Measurements from ENCODE around the gene ZSCAN10. TPM values are rescaled to one million over a fixed set of nuclear protein-coding genes. Genes with fewer than 3 reads are reported as not detected.

ZSCAN10 gene
- total RNA-seq, 4 donors from 2014 or later = 1.7 TPM; not detected in 3

DNA sequence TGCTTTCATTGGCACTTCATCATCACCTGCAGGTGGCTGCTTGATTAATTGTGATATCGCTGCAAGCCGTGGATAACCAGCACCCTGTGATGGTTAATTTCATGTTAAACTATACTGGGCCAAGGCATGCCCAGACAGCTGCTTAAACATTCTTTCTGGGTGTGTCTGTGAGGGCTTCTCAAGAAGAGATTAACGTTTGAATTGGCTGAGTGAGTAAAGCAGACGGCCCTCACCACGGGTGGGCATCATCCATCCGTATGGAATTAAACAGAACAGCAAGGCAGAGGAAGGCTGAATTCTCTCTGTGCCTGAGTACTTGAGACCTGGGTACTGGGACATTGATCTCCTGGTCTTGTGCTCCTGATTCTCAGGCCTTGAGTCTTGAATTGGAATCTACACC, 28.7 kb upstream of the ZSCAN10 start:
- WGBS, 2 donors (ENCODE audit: low coverage in 1 of 2) = 48 to 66% methylated on average over 5 to 6 of the region's 6 CpGs
- H3K4me1 ChIP-seq = peaks cover 0 to 57% (median 20%) of the 10 kb centered on the region in 3 donors

DNA sequence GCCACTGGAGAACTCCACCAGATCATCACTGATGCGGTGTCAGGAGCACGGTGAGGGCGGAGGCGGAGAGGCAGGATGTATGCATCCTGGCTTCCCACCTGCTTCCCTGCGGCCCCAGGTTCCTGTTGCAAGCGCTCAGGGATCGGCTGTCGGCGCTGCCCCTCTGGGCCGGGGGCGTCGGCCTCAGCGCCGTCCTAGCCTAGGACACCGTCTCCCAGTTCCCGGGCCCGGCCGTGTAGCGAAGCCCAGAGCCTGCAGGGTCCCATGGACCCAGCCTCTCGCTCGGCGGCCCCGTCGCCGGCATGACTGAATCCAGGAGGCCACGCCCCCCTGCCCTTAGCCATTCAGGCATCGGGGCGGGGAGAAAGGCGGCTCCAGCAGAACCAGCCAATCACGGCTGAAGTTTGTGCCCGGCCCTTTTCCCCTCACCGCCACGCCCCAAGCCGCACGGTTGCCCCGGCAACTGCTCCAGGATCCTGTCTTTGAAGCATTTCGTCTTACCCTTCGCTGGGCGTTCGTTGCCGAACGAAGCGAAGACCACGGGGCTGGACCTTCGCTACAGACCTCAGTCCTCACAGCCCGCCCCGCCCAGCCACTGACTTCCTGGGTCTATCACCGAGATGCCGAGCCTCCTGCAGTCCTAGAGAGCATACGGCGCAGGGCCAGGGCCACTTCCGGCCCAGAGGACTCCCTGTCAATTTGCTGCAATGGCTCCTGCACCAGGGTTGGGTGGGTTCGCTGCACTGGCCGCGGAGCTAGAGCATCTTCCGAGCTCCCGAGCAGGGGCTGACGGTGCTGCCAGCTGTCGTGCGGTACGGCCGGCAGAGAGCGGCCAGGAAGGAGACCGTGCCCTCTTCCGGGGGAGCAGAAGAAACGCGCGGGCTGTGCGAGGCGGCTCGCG, 25.1 kb upstream of the ZSCAN10 start:
- Histone ChIP-seq H3K36me3 (peaks cover 0 to 31% of the 10 kb centered on the region in 2 donors), H3K4me3 (peak overlapping the region; percentile 50 to 62), H3K27ac (peak overlapping the region in 3 of 4 donors; percentile 81 to 84 (median 84)), H3K27me3 (no peaks in the 10 kb centered on the region), H3K9me3 (no peaks in the 10 kb centered on the region), H3K4me1 (peaks cover 0 to 36% (median 15%) of the 10 kb centered on the region in 3 donors)
- peak; percentile 97 for ATAC-seq
- 0 to 2% methylated on average over 10 to 13 of the region's 72 CpGs for WGBS, 2 donors (ENCODE audit: low coverage in 1 of 2)
- TF ChIP-seq EP300 (IDR thresholded peaks at IDR 0.05) = no peak
- peak; percentile 9 for TF ChIP-seq POLR2AphosphoS5 (IDR thresholded peaks at IDR 0.05)
- peak in 1 of 2 donors; percentile 21 for TF ChIP-seq POLR2A (IDR thresholded peaks at IDR 0.05)
- TF ChIP-seq, protein P1, sequence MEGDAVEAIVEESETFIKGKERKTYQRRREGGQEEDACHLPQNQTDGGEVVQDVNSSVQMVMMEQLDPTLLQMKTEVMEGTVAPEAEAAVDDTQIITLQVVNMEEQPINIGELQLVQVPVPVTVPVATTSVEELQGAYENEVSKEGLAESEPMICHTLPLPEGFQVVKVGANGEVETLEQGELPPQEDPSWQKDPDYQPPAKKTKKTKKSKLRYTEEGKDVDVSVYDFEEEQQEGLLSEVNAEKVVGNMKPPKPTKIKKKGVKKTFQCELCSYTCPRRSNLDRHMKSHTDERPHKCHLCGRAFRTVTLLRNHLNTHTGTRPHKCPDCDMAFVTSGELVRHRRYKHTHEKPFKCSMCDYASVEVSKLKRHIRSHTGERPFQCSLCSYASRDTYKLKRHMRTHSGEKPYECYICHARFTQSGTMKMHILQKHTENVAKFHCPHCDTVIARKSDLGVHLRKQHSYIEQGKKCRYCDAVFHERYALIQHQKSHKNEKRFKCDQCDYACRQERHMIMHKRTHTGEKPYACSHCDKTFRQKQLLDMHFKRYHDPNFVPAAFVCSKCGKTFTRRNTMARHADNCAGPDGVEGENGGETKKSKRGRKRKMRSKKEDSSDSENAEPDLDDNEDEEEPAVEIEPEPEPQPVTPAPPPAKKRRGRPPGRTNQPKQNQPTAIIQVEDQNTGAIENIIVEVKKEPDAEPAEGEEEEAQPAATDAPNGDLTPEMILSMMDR (IDR thresholded peaks at IDR 0.05) = peak in 2 of 4 experiments; percentile 29 to 49

More for the DNA sequence above, 28.7 kb upstream of the ZSCAN10 start:
- no peak for ATAC-seq
- Histone ChIP-seq H3K9me3 (no peaks in the 10 kb centered on the region), H3K27me3 (no peaks in the 10 kb centered on the region), H3K4me3 (no peak overlapping the region), H3K36me3 (peaks cover 0 to 28% of the 10 kb centered on the region in 2 donors), H3K27ac (no peak overlapping the region)
- no peak for TF ChIP-seq POLR2AphosphoS5 (IDR thresholded peaks at IDR 0.05)
- TF ChIP-seq, protein P1 (IDR thresholded peaks at IDR 0.05) = no peak
- TF ChIP-seq POLR2A (IDR thresholded peaks at IDR 0.05) = no peak
- no peak for TF ChIP-seq EP300 (IDR thresholded peaks at IDR 0.05)

DNA sequence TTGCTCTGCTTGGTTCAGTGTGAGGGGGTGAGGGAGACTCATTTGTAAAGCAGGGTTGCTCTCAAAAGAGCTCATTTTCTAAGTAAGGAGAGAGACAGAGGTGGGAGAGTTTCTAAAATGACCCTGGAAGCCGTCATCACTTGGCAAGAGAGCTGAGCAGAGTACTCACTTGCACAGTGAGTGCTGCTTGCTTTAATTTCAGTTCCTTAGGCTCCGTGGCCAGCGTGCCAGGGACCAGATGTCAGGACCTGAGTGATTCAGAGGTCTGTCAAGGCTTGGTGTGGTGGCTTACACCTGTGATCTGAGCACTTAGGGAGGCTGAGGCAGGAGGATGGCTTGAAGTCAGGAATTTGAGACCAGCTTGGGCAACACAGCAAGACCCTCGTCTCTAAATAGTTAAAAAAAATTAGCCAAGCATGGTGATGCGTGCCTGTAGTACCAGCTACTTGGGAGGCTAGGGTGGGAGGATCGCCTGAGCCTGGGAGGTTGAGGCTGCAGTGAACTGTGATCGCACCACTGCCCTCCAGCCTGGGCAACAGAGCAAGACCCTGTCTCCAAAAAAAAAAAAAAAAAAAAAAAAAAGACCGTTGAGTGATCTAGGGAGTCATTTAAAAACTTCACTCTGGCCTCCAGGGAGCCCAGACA, 24.0 kb upstream of the ZSCAN10 start:
- H3K4me3 ChIP-seq = no peak overlapping the region
- TF ChIP-seq, protein P1 (IDR thresholded peaks at IDR 0.05) = no peak
- TF ChIP-seq EP300 (IDR thresholded peaks at IDR 0.05) (no peak), POLR2AphosphoS5 (IDR thresholded peaks at IDR 0.05) (no peak)
- no peaks in the 10 kb centered on the region for H3K9me3 ChIP-seq
- 0 to 49% methylated on average over 1 to 5 of the region's 8 CpGs for WGBS, 2 donors (ENCODE audit: low coverage in 1 of 2)
- no peaks in the 10 kb centered on the region for H3K27me3 ChIP-seq
- H3K4me1 ChIP-seq = peaks cover 0 to 26% (median 8%) of the 10 kb centered on the region in 3 donors
- ATAC-seq = no peak
- peaks cover 0 to 40% of the 10 kb centered on the region in 2 donors for H3K36me3 ChIP-seq
- no peak overlapping the region for H3K27ac ChIP-seq

DNA sequence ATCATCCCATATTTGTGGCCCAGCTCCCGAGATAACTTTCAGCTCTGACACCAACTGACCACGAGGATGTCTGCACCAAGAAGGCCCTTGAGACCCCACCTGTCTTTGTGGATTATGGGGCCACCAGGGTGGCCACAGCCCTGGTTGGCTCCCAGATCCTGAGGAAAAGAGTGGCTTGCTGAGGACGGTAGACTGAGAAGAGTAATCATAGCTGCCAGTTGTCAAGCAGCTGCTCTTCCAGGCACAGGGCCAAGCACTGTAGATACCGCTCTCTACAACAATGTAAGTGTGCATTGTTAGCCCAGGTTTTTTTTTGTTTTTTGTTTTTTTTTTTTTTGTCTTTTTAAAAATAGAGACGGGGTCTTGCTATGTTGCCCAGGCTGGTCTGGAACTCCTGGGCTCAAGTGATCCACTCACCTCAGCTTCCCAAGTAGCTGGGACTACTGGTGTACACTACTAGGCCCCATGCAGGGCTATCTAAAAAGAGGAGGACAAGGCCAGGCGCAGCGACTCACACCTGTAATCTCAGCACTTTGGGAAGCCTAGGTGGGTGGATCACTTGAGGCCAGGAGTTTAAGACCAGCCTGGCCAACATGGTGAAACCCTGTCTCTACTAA, 22.9 kb upstream of the ZSCAN10 start:
- H3K4me3 ChIP-seq = no peak overlapping the region
- no peaks in the 10 kb centered on the region for H3K27me3 ChIP-seq
- peaks cover 0 to 20% (median 8%) of the 10 kb centered on the region in 3 donors for H3K4me1 ChIP-seq
- peaks cover 0 to 45% of the 10 kb centered on the region in 2 donors for H3K36me3 ChIP-seq
- ATAC-seq = no peak
- H3K9me3 ChIP-seq = no peaks in the 10 kb centered on the region
- no peak for TF ChIP-seq POLR2AphosphoS5 (IDR thresholded peaks at IDR 0.05)
- TF ChIP-seq, protein P1 (IDR thresholded peaks at IDR 0.05) = no peak
- TF ChIP-seq POLR2A (IDR thresholded peaks at IDR 0.05) = no peak
- no peak for TF ChIP-seq EP300 (IDR thresholded peaks at IDR 0.05)
- H3K27ac ChIP-seq = no peak overlapping the region
- WGBS, 2 donors (ENCODE audit: low coverage in 1 of 2) = 57 to 67% methylated on average over 1 to 4 of the region's 7 CpGs

Measured in gastroesophageal sphincter (tissue), 4 donors.